Myometrial cell (primary cell): ENCODE measurements around the gene GFRA3. TPM values are rescaled to one million over a fixed set of nuclear protein-coding genes. Genes with fewer than 3 reads are reported as not detected.

Source experiments
- total RNA-seq: library from RNA; depleted of rRNA; stranded (reverse); fragments of >200 nt; gene quantifications from 2 replicates; pipeline ENCODE4 v1.2.3, GENCODE V29; 2015

Gene GFRA3
- not detected in 2 replicates for total RNA-seq

GRCh38 chr5:138274189-138274853 is at the start of gene GFRA3:
GFRA3 (minus strand) TSS chr5:138274621; CDS start chr5:138274424, 197 bp downstream.

DNA sequence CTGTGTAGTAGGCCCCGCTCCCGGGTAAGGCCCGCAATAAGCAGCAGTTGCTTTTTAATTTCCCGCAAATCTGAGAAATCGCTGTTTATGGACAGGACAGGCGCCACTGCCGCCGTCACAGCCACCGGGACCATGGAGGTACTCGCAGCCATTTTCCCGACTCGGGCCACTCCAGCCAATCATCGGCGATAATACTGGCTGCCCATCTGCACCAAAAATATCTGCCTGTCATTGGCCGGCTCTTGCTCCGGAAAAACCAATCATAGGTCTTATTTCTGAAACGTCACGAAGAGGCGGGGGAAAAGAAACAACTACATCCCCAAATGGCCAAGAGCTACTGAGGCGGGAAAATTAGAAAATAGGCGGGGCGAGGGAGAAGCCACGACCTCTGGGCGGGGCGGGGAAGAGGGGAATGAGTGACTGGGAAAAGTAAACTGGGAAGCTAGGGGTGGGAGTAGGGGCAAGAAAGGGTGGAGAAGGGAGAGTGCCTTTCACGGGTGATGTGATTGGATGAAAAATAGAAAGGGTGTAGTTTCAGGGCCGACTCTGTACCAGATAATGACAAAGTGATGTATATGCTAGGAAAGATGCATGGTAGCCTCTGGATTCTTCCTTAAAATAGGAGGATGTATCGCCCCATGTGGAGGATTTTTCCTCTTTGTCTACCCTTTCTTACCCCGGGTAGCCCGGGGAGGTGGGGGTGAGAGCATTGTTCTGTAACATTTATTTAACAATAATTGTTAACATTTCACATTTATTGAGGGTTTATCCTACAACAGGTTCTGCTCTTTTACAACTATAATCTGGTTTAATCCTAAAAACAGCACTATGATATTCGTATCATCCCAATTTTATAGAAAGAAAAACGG is 61.0 kb downstream of the GFRA3 start, which contains the start of gene CDC23:
Gene CDC23, minus strand, starts transcription at position 163 of the 869 bp plus-strand sequence. Its CDS starts 11 bp downstream, at position 152.

Other genes with a start within 250 kb of the GFRA3 start
- 2.7 and 2.9 TPM in 2 replicates for gene FAM13B, start 241.5 kb downstream of the GFRA3 start, total RNA-seq
- gene WNT8A, start 190.6 kb downstream of the GFRA3 start, total RNA-seq = not detected in 2 replicates
- gene NME5, start 135.2 kb downstream of the GFRA3 start, total RNA-seq = 0.86 and 2.5 TPM in 2 replicates
- gene BRD8, start 96.0 kb downstream of the GFRA3 start, total RNA-seq = 29.6 and 40.9 TPM in 2 replicates
- gene KIF20A, start 95.5 kb downstream of the GFRA3 start, total RNA-seq = 91.4 and 104 TPM in 2 replicates
- 14.7 and 22.5 TPM in 2 replicates for gene CDC23, start 61.3 kb downstream of the GFRA3 start, total RNA-seq
- 23.9 and 24.3 TPM in 2 replicates for gene CDC25C, start 57.2 kb upstream of the GFRA3 start, total RNA-seq
- 22.0 and 30.6 TPM in 2 replicates for gene FAM53C, start 63.6 kb upstream of the GFRA3 start, total RNA-seq
- 19.0 and 25.9 TPM in 2 replicates for gene KDM3B, start 78.1 kb upstream of the GFRA3 start, total RNA-seq
- 25.9 and 31.4 TPM in 2 replicates for gene REEP2, start 164.4 kb upstream of the GFRA3 start, total RNA-seq
- 11.5 and 16.3 TPM in 2 replicates for gene EGR1, start 190.9 kb upstream of the GFRA3 start, total RNA-seq